GM23338 (cell line): ENCODE results near the gene CD68. TPM values are rescaled to one million over a fixed set of nuclear protein-coding genes. Genes with fewer than 3 reads are reported as not detected.

Experiments used
- ATAC-seq: fragments of 200-7000 bp; cut with Tn5 transposase; 3 replicates; pipeline ENCODE4 v1.9.1; 2020
- DNase-seq: peaks from one replicate; pipeline ENCODE4 v3.0.0-alpha.2; 2015; ENCODE audit warnings: low spot score
- H2AFZ ChIP-seq: fragments of 200-600 bp; sonication (generic); 2 replicates; pipeline ENCODE4 v1.8.0; 2016; ENCODE audit warnings: antibody characterized with exemption, mild to moderate bottlenecking, moderate library complexity
- H3F3A ChIP-seq: fragments of 200-600 bp; sonication (generic); replicated peaks from 2 replicates; pipeline ENCODE4 v1.8.0; 2017; ENCODE audit warnings: antibody characterized with exemption, mixed run types, low read depth
- H3K27ac ChIP-seq: fragments of 200-600 bp; sonication (generic); 2 replicates; pipeline ENCODE4 v1.6.1; 2016; ENCODE audit warnings: low read depth
- H3K27me3 ChIP-seq: fragments of 200-600 bp; sonication (generic); 2 replicates; pipeline ENCODE4 v1.8.0; 2016; ENCODE audit warnings: mild to moderate bottlenecking, mixed run types, moderate library complexity; ENCODE audit not compliant: insufficient read depth
- H3K36me3 ChIP-seq: fragments of 200-600 bp; sonication (generic); 2 replicates; pipeline ENCODE4 v1.8.0; 2016; ENCODE audit warnings: mild to moderate bottlenecking; ENCODE audit not compliant: insufficient read depth
- H3K4me1 ChIP-seq: fragments of 200-600 bp; sonication (generic); 2 replicates; pipeline ENCODE4 v1.8.0; 2016; ENCODE audit warnings: mild to moderate bottlenecking, moderate library complexity; ENCODE audit not compliant: insufficient read depth
- H3K4me2 ChIP-seq: fragments of 200-600 bp; sonication (generic); 2 replicates; pipeline ENCODE4 v1.7.1; 2017; ENCODE audit warnings: mixed run types
- H3K4me3 ChIP-seq: fragments of 200-600 bp; sonication (generic); 2 replicates; pipeline ENCODE4 v1.6.1; 2016; ENCODE audit warnings: mixed run types
- H3K79me2 ChIP-seq: fragments of 200-600 bp; sonication (generic); replicated peaks from 2 replicates; pipeline ENCODE4 v1.8.0; 2017; ENCODE audit warnings: mild to moderate bottlenecking; ENCODE audit not compliant: insufficient read depth
- H3K9me2 ChIP-seq: fragments of 200-600 bp; sonication (generic); 2 replicates; pipeline ENCODE4 v1.8.0; 2017; ENCODE audit not compliant: insufficient read depth
- H4K20me1 ChIP-seq: fragments of 200-600 bp; sonication (generic); replicated peaks from 2 replicates; pipeline ENCODE4 v1.8.0; 2017; ENCODE audit warnings: mild to moderate bottlenecking; ENCODE audit not compliant: insufficient read depth
- H3K27ac Mint-ChIP-seq: 2 replicates; pipeline ENCODE4 v1.8.0; 2020; ENCODE audit warnings: inconsistent platforms, mild to moderate bottlenecking, moderate library complexity, mixed read lengths
- H3K27me3 Mint-ChIP-seq: 3 replicates; pipeline ENCODE4 v1.8.0; 2022; ENCODE audit warnings: low read depth, mild to moderate bottlenecking, moderate library complexity, mixed read lengths, inconsistent platforms; ENCODE audit not compliant: insufficient read depth, poor library complexity
- H3K36me3 Mint-ChIP-seq: 3 replicates; pipeline ENCODE4 v1.8.0; 2021; ENCODE audit warnings: low read depth, mild to moderate bottlenecking, inconsistent platforms, moderate library complexity, mixed read lengths
- H3K4me1 Mint-ChIP-seq: 3 replicates; pipeline ENCODE4 v1.8.0; 2020; ENCODE audit warnings: mild to moderate bottlenecking, inconsistent platforms, mixed read lengths
- H3K4me3 Mint-ChIP-seq: 3 replicates; pipeline ENCODE4 v1.8.0; 2021; ENCODE audit warnings: moderate library complexity, mild to moderate bottlenecking, inconsistent platforms, mixed read lengths
- H3K9me3 Mint-ChIP-seq: 3 replicates; pipeline ENCODE4 v1.8.0; 2020; ENCODE audit warnings: moderate library complexity, mild to moderate bottlenecking, inconsistent platforms, mixed read lengths
- CREB1 ChIP-seq: fragments of 250-450 bp; sonication (Bioruptor Pico); IDR thresholded peaks from 2 replicates; pipeline ENCODE4 v1.5.0; 2020; ENCODE audit warnings: low read depth, mild to moderate bottlenecking, moderate library complexity
- CTCF ChIP-seq, 2 experiments: fragments of 200-600 bp in 1 of 2; sonication (generic) in 1 of 2; conservative IDR thresholded peaks; 2 replicates each; pipeline versions ENCODE4 v1.5.1 to v1.6.1; 2016 to 2017; ENCODE audit warnings: antibody characterized with exemption in 2 of 2, low read depth in 2 of 2, mild to moderate bottlenecking in 2 of 2, moderate library complexity in 1 of 2
- ETS1 ChIP-seq: IDR thresholded peaks from 2 replicates; pipeline ENCODE4 v1.6.1; 2016; ENCODE audit warnings: antibody characterized with exemption
- EZH2 ChIP-seq: fragments of 200-600 bp; sonication (generic); IDR thresholded peaks from one replicate; pipeline ENCODE4 v1.8.0; 2017; ENCODE audit warnings: antibody characterized with exemption, mild to moderate bottlenecking, low read depth; ENCODE audit not compliant: unreplicated experiment
- EZH2phosphoT487 ChIP-seq: fragments of 200-600 bp; sonication (generic); IDR thresholded peaks from one replicate; pipeline ENCODE4 v1.8.1; 2018; ENCODE audit warnings: antibody characterized with exemption; ENCODE audit not compliant: unreplicated experiment
- JUNB ChIP-seq: IDR thresholded peaks from one replicate; pipeline ENCODE4 v1.6.1; 2016; ENCODE audit warnings: antibody characterized with exemption; ENCODE audit not compliant: unreplicated experiment
- NANOG ChIP-seq: IDR thresholded peaks from 2 replicates; pipeline ENCODE4 v1.6.1; 2016; ENCODE audit warnings: antibody characterized with exemption, borderline replicate concordance
- POLR2AphosphoS5 ChIP-seq: IDR thresholded peaks from 2 replicates; pipeline ENCODE4 v1.6.1; 2016; ENCODE audit warnings: antibody characterized with exemption, low read depth
- REST ChIP-seq: IDR thresholded peaks from one replicate; pipeline ENCODE4 v1.6.1; 2018; ENCODE audit warnings: antibody characterized with exemption; ENCODE audit not compliant: unreplicated experiment
- STAT1 ChIP-seq: IDR thresholded peaks from one replicate; pipeline ENCODE4 v1.6.1; 2016; ENCODE audit warnings: antibody characterized with exemption; ENCODE audit not compliant: unreplicated experiment
- ZNF114 ChIP-seq: fragments of 250-450 bp; sonication (Bioruptor Pico); IDR thresholded peaks from 2 replicates; pipeline ENCODE4 v1.5.0; 2020; ENCODE audit warnings: mild to moderate bottlenecking, moderate library complexity
- ZNF331 ChIP-seq: fragments of 250-450 bp; sonication (Bioruptor Pico); IDR thresholded peaks from 2 replicates; pipeline ENCODE4 v1.5.0; 2020; ENCODE audit warnings: low read depth, mild to moderate bottlenecking, moderate library complexity
- ZNF462 ChIP-seq: fragments of 250-450 bp; sonication (Bioruptor Pico); IDR thresholded peaks from 2 replicates; pipeline ENCODE4 v1.5.0; 2020; ENCODE audit warnings: mild to moderate bottlenecking, moderate library complexity
- polyA plus RNA-seq: library from polyadenylated mRNA; unstranded; fragments of >200 nt; fragmentation: Nextera tagmentation; extraction: Ambion mirVana; gene quantifications from 2 replicates; pipeline ENCODE4 v1.2.1, GENCODE V29; 2016
- total RNA-seq: library from RNA; depleted of rRNA; stranded (reverse); fragments of >200 nt; shearing (Covaris generic); gene quantifications from 2 replicates; pipeline ENCODE4 v1.2.3, GENCODE V29; 2014

Gene CD68
- total and polyA plus RNA-seq, 2 experiments from 2014 or later, result not detected

GRCh38 chr17:7551396-7551795 lies 28.0 kb upstream of the CD68 start:
- no peak overlapping the region for H2AFZ ChIP-seq
- peaks cover 5% of the 10 kb centered on the region; the same call in 1 of the 2 replicates for H3K4me1 ChIP-seq
- no peaks in the 10 kb centered on the region for H3K9me2 ChIP-seq
- peaks cover 18% of the 10 kb centered on the region for H3F3A ChIP-seq
- no peaks in the 10 kb centered on the region for H4K20me1 ChIP-seq
- no peak overlapping the region for H3K27ac ChIP-seq
- H3K9me3 Mint-ChIP-seq, result no peaks in the 10 kb centered on the region
- TF ChIP-seq JUNB (no peak), POLR2AphosphoS5 (no peak), EZH2 (no peak), ETS1 (no peak), CTCF (conservative IDR thresholded peaks at IDR 0.05; ENCODE audit: low read depth in 2 of 2) (no peak), EZH2phosphoT487 (no peak), NANOG (no peak), REST (no peak), STAT1 (no peak), CREB1 (CRISPR knock-in tag) (no peak), ZNF114 (no peak), ZNF462 (CRISPR knock-in tag) (no peak), ZNF331 (CRISPR knock-in tag) (no peak)
- H3K27me3 Mint-ChIP-seq, result peaks cover 9% of the 10 kb centered on the region
- H3K27ac Mint-ChIP-seq, result no peak overlapping the region
- H3K4me2 ChIP-seq, result no peak overlapping the region
- H3K4me3 ChIP-seq, result no peak overlapping the region
- H3K4me3 Mint-ChIP-seq, result no peak overlapping the region
- DNase-seq, result no peak
- no peaks in the 10 kb centered on the region for H3K79me2 ChIP-seq
- no peaks in the 10 kb centered on the region for H3K36me3 ChIP-seq
- H3K27me3 ChIP-seq, result peaks cover 13% of the 10 kb centered on the region
- peaks cover 15% of the 10 kb centered on the region for H3K4me1 Mint-ChIP-seq
- H3K36me3 Mint-ChIP-seq, result no peaks in the 10 kb centered on the region
- no peak for ATAC-seq
